Retinal pigment epithelial cell (primary cell): ENCODE measurements around the gene MAD1L1.

ENCODE experiments used
- DNase-seq: peaks from one replicate; pipeline ENCODE4 v3.0.0-alpha.2; 2010; ENCODE audit warnings: low read depth
- H3K4me3 ChIP-seq: 2 replicates; pipeline ENCODE4 v1.5.1; 2011; ENCODE audit warnings: mild to moderate bottlenecking, low read length, control low read depth, moderate library complexity
- CTCF ChIP-seq: conservative IDR thresholded peaks from 2 replicates; pipeline ENCODE4 v1.5.1; 2011; ENCODE audit warnings: low read depth, low read length, control low read depth, inconsistent platforms

MAD1L1 gene

GRCh38 chr7:2146676-2147472 is 85.9 kb downstream of the MAD1L1 start:
- TF ChIP-seq CTCF, result no peak
- DNase-seq, result no peak
- no peak overlapping the region for H3K4me3 ChIP-seq

DNA sequence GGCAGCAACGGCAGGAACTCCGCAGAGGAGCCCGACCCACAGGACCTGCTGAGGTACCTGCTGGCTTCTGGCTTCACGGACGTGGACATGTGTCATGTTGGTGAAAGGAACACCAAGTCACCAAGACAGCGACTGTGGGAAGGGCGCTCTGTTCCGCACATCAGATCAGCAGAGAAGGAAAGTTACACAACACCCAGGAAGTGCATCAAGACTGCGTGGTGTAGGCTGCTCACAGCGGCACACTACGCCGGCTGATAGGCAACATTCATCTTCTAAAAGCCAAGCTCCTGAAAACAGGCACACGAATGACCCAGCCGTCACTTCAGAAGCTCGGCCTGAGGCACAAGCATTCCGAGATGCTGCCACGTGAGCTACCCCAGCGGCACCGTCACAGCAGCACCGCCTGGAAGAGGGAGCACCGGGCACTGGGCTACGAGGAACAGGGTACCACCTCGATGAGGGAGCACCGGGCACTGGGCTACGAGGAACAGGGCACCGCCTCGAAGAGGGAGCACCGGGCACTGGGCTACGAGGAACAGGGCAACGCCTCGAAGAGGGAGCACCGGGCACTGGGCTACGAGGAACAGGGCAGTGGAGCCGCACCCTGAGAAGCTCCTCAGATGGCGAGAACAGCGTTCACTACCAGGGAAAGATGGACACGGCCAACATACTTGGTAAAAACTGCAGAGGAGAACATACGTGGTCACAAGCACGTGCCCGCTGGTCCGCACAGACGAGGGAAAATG is 86.7 kb downstream of the MAD1L1 start:
- no peak for TF ChIP-seq CTCF
- DNase-seq, result no peak
- no peak overlapping the region for H3K4me3 ChIP-seq

GRCh38 chr7:2144926-2145325 is 87.8 kb downstream of the MAD1L1 start:
- no peak overlapping the region for H3K4me3 ChIP-seq
- TF ChIP-seq CTCF, result no peak
- no peak for DNase-seq

DNA sequence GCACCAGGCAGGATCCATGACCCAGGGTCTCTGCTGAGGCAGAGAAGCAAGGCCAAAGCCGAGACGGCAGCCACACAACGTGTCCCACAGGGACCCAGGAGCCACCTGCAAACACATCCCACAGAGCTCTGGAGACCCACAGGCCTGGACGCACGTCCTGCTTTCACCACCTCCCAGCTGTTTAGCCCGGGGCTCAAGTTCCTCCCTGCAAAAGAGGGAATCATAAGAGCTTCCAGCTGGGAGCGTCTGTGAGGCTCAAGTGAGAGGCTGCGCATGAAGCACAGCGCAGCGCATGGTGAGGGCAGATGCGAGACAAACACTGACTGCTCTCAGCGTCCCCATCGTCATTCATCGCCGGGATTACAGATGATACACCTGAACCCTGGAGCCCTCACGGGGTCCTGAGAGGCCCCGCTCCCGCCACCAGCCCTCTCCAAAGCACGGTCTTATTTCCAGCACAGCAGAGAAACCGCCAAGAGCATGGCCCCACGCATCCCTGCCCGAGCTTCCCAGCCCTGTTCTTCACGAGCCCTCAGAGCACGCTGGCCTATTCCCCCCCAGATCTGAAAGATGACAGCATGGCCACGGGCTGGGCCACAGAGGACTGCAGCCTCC is 88.7 kb downstream of the MAD1L1 start:
- H3K4me3 ChIP-seq, result no peak overlapping the region
- no peak for DNase-seq
- no peak for TF ChIP-seq CTCF

- no peak for TF ChIP-seq CTCF
- no peak for DNase-seq
- no peak overlapping the region for H3K4me3 ChIP-seq
These were observed 89.3 kb downstream of the MAD1L1 start for GRCh38 chr7:2143450-2143849.

DNA sequence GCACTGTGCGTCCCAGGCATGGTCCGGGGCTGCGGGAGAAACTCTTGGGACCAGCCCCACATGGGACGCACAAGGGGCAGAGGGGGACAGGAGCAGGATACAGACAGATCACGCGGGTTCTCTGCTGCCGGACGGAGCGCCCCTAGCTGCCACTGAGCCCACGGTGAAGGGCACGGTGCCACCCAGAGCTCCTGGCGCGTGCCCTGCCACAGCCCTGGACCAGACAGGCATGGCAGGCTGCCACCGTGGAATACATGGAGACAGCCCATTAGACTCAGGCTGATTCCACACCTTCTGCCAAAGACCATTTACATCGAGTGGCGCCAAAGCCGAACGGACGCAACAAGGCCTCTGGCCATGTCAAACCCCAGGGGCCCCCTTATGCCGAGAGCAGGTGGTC is 90.4 kb downstream of the MAD1L1 start:
- no peak for DNase-seq
- TF ChIP-seq CTCF, result no peak
- H3K4me3 ChIP-seq, result no peak overlapping the region
